ENCODE measurements around the gene LOXHD1.

LOXHD1 gene

GRCh38 chr18:46574000-46574742 lies 82.8 kb downstream of the LOXHD1 start:
- no peak for DNase-seq

- no peak for DNase-seq
Observed at GRCh38 chr18:46573156-46573555, 83.9 kb downstream of the LOXHD1 start.

GRCh38 chr18:46571756-46572155 lies 85.3 kb downstream of the LOXHD1 start:
- no peak for DNase-seq

GRCh38 chr18:46570666-46571065 lies 86.4 kb downstream of the LOXHD1 start:
- DNase-seq: no peak

- DNase-seq: no peak
Observed at GRCh38 chr18:46570134-46570533, 86.9 kb downstream of the LOXHD1 start.

- DNase-seq: no peak
Observed at GRCh38 chr18:46569211-46569610, 87.8 kb downstream of the LOXHD1 start.

- no peak for DNase-seq
Observed at GRCh38 chr18:46567196-46567595, 89.8 kb downstream of the LOXHD1 start.

- no peak for DNase-seq
Observed at GRCh38 chr18:46566111-46566510, 90.9 kb downstream of the LOXHD1 start.

GRCh38 chr18:46565256-46565655 lies 91.8 kb downstream of the LOXHD1 start:
- DNase-seq: no peak

GRCh38 chr18:46563317-46563716 lies 93.7 kb downstream of the LOXHD1 start:
- DNase-seq: no peak

GRCh38 chr18:46562674-46563192 lies 94.3 kb downstream of the LOXHD1 start:
- DNase-seq: no peak

GRCh38 chr18:46560671-46561045 lies 96.4 kb downstream of the LOXHD1 start:
- no peak for DNase-seq

- no peak for DNase-seq
Observed at GRCh38 chr18:46559946-46560670, 96.9 kb downstream of the LOXHD1 start.

GRCh38 chr18:46559296-46559695 lies 97.7 kb downstream of the LOXHD1 start:
- DNase-seq: no peak

GRCh38 chr18:46556590-46557206 lies 100.3 kb downstream of the LOXHD1 start:
- no peak for DNase-seq

- no peak for DNase-seq
Observed at GRCh38 chr18:46555724-46556123, 101.3 kb downstream of the LOXHD1 start.

GRCh38 chr18:46555213-46555612 lies 101.8 kb downstream of the LOXHD1 start:
- DNase-seq: no peak

- DNase-seq: no peak
Observed at GRCh38 chr18:46554406-46555080, 102.5 kb downstream of the LOXHD1 start.

- no peak for DNase-seq
Observed at GRCh38 chr18:46550609-46551008, 106.4 kb downstream of the LOXHD1 start.

GRCh38 chr18:46547520-46547919 lies 109.5 kb downstream of the LOXHD1 start:
- no peak for DNase-seq

- no peak for DNase-seq
Observed at GRCh38 chr18:46546111-46546640, 110.8 kb downstream of the LOXHD1 start.

- no peak for DNase-seq
Observed at GRCh38 chr18:46542545-46542944, 114.5 kb downstream of the LOXHD1 start.
